NCI-H1105 treated with DMSO at 0.1 percent for 48 hours (cell line): ENCODE data around the gene SUSD6.
A peak's percentile ranks its signal among the peaks of the same experiment; 100 is the strongest.
"Not testable (repeated sequence)": the region's sequence is repeated elsewhere in the genome, so short reads cannot be mapped to it uniquely, and the experiment has no call there.

Source experiments
- DNase-seq: peaks from one replicate; lab custom pipeline; 2025; lab: John Stamatoyannopoulos, UW

The SUSD6 gene

GRCh38 chr14:69624136-69624535, 12.7 kb downstream of the SUSD6 start:
- DNase-seq: no peak

DNA sequence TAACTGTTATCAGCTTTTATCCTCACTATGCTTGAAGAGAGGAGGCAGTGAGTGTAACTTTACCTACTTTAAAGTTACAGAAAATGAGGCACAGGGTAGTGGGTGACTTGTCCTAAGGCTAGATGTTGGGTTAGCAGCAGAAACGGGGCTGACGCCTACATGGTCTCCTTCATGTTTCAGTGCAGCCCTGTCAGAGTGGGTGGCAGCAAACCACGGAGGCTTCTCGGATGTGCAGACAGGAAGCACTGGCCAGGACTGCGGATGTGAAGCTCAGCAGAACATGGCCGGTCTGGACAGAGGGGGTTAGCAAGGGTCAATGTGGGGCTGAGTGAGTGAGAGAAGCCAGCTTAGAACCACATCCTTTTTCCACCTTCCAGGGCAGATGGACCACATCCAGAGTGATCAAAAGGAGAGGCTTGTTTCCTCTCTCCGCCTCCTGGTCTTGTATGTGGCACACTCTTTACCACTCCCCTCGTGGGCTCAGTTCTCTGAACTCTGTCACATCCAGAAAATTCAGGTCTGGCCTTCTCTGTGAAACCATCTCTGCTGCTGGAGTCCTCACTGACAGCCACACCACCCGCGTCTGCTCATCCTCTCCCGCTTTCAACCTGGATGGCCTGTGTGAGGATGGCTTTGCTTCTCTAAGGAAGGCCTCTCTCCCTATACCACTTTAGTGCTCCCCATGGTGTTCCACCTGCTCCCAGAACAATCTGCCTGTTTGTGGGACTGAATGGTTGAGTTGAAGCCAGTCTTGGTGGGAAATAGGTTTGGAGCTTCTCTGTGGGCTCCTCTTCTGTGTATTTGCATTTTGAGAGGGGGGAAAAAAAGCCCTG, 14.1 kb downstream of the SUSD6 start:
- no peak for DNase-seq

DNA sequence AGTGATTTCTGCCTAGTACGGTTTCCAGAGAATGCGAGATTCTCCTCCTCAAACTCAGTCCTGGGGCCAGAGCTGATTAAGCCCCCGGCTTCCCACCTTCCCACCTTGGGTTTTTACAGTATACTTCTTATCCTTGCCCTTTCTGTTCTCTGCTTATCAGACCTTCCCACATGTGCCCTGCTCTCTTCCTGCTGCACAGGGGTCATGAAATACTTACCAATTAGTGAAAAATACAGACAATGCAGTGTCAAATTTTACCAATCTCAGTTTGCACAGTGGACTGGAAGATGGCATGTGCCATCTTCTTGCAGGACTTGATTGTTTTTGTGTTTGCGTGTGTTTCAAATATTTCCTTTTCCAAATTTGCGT, 14.7 kb downstream of the SUSD6 start:
- DNase-seq: no peak

- DNase-seq: no peak
These were observed 18.1 kb downstream of the SUSD6 start for GRCh38 chr14:69629225-69630127.

DNA sequence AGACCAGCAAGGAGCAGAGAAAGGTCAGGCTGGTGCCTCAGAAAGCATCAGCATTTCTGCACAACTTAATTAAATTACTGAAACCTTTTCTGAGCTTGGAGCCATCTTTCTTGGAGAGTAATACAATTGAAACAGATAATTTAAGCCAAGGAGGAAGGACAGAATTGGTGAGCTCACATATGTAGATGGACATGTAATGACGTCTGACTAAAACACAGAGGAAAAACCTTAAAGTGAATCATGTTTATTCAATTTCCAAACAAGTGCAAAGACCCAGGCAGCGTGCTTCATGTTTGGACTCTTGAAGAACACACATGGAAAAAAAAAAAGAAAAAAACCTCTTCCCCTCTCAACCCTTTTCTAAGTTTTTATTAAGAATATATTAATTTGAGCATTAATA, 19.0 kb downstream of the SUSD6 start:
- no peak for DNase-seq

DNA sequence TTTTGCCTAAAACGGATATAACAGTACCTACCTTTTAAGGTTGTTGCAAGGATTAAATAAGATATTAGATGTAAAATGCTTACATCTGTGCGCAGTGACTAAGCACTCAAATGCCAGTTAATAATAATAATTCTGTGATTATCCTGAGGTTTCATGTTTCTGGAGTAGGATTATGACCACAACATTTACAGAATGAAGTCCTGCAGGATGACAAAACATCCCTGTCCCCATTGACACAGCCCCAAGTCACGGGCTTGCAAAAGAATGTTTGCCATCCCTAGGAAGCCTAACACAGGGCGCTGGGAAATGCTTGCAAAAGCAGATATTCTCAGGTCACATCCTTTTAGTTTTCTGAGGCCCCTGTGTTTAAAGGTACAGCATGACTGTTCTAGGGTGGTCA, 20.1 kb downstream of the SUSD6 start:
- no peak for DNase-seq

DNA sequence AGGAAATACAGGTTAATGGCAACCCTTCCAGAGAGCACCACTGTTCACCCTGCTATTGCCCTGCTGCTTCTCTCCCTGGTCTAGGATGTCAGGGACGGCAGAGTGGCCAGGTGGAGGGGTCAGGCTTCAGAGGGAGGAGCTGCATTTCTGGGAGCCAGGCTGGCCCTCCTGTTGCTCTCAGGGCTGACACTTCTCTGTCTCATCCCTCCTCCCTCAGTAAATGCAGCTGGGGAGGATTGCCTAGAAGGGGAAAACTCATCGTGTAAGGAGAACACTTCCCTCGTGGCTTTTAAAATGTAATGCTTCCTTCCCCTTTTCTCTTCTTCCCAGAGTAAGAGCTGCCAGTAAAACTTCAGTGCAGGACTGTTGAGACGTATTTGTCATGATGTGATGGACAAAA, 20.8 kb downstream of the SUSD6 start:
- no peak for DNase-seq

DNA sequence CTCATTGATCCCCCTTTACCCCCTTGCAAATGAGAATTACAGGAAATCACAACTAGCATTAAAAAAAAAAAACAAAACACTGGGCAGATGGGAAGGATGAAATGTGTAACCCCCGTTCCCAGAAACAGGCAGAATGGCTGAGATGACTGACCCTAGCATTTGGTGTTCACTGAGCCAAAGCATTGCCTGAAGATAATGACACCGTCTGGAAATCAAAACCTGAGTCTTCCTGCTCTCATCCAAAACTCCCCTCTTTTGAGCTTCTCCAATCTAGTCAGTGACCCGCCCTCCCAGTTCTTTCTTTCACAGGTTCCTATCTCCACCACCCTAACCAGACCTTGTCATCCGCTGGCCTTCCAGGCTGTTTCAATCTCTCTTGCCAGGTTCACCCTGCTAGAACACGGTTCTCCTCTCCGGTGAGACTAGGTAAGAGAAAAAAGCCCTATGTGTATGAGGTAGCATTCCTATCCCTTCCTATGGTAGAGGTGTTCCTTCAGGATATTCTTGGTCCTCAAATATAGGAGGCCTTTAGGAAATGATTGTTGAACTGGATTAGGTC, 21.3 kb downstream of the SUSD6 start:
- DNase-seq: no peak

DNA sequence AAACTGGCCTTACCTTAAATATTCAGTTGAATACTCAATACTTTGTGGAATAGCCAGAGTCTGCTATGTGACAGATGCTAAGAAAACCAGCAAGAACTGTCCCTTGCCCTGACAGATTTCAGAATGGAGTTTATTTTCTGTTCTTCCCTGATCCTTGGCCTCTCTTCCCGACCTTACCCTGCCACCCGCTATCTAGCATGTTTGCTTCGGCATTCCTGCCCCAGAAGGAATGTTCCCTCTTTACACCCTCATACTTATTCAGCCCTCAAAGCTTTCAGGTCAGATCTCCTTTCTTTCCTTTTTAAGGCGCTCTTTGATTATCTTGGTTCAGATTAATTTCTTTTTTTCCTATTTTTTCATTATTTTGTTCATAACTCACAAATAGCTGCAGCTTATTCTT, 21.8 kb downstream of the SUSD6 start:
- no peak for DNase-seq

GRCh38 chr14:69635981-69636639, 24.7 kb downstream of the SUSD6 start:
- no peak for DNase-seq

DNA sequence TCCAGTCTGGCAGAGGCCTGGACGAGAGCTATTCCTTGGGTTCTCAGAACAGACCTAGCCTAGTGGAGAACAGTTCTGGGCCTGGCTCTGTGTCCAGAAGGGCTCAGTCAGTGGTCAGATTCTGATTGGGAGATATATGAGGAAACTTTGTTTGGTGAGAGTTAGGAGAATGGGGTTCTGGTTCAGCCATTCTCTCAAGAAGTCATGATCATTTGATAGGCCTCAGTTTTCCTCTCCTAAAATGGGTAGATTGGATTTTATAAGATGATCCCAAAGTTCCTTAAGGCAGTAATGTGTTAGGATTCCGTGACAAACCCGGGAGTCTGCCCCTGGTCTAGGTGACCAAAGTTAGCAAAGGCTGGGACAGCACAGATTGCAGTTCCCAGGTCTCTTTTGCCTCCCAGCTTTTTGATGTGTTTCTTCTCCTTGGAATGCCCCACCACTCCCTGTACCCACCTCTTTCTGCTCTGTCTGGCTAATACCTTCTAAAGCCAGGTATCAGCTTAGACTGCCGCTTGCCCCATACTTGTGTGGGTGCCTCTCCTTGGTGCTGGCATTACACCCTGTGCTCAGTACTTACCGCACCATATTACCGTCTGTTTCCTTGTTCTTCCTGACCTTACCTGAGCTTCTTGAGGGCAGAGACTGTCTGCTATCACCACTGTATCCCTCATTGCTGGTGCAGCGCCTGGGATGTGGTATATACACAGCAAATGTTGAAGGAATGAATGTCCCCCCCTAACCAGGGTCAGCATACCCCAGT, 25.5 kb downstream of the SUSD6 start:
- no peak for DNase-seq

- no peak for DNase-seq
These were observed 26.2 kb downstream of the SUSD6 start for GRCh38 chr14:69637503-69638031.

- DNase-seq: no peak
These were observed 29.5 kb downstream of the SUSD6 start for GRCh38 chr14:69640931-69641330.

- not testable (repeated sequence) for DNase-seq
These were observed 30.9 kb downstream of the SUSD6 start for GRCh38 chr14:69642212-69642793.

GRCh38 chr14:69643430-69644200, 32.2 kb downstream of the SUSD6 start:
- peak; percentile 98 for DNase-seq

GRCh38 chr14:69644814-69645213, 33.4 kb downstream of the SUSD6 start:
- DNase-seq: no peak

GRCh38 chr14:69647213-69647612, 35.8 kb downstream of the SUSD6 start:
- no peak for DNase-seq

GRCh38 chr14:69647642-69648041, 36.2 kb downstream of the SUSD6 start:
- not testable (repeated sequence) for DNase-seq

- DNase-seq: no peak
These were observed 37.4 kb downstream of the SUSD6 start for GRCh38 chr14:69648480-69649451.
